K562 (cell line): Measurements from ENCODE around the gene GLIS2. TPM values are rescaled to one million over a fixed set of nuclear protein-coding genes. Genes with fewer than 3 reads are reported as not detected.

ENCODE experiments used
- ATAC-seq: fragments of 200-7000 bp; cut with Tn5 transposase; 3 replicates; pipeline ENCODE4 v1.9.1; 2020; ENCODE audit warnings: moderate library complexity
- BruUV-seq: library from RNA; stranded (reverse); fragments of 400-500 nt; replicated peaks from 2 replicates; lab custom pipeline; 2021; lab: Mats Ljungman, UMichigan
- CTCF ChIA-PET: fragments of 300-600 bp; formaldehyde crosslinking; extraction: SDS; loops from one replicate; lab custom pipeline; 2021; ENCODE audit warnings: low intra/inter-chr PET ratio; lab: Yijun Ruan, JAX
- POLR2A ChIA-PET: fragments of 300-600, 350-650 bp; sonication (Branson Sonifier 250); formaldehyde crosslinking; extraction: SDS; loops from one replicate; lab custom pipeline; 2021; ENCODE audit warnings: antibody characterized with exemption, inconsistent platforms; lab: Yijun Ruan, JAX
- DNase-seq, 4 experiments: peaks; one replicate each; pipeline versions ENCODE4 v3.0.0 to v3.0.0-alpha.2; 2011 to 2018; ENCODE audit warnings: low spot score in 3 of 4, mixed read lengths in 3 of 4; ENCODE audit errors: extremely low read depth in 1 of 4
- FAIRE-seq: peaks from 2 replicates; lab custom pipeline; 2011; peaks lifted over from hg19 to GRCh38; lab: Jason Lieb, UNC
- H2AFZ ChIP-seq: 2 replicates; pipeline ENCODE4 v1.6.0; 2011; ENCODE audit warnings: low read depth, low read length, control low read depth, inconsistent platforms
- H3K27ac ChIP-seq: fragments of 200-600 bp; 3 replicates; pipeline ENCODE4 v1.8.0; 2011; ENCODE audit warnings: low read depth, mild to moderate bottlenecking, control low read depth, inconsistent platforms, low read length, moderate library complexity, mixed read lengths; ENCODE audit errors: extremely low read depth
- H3K27me3 ChIP-seq, 2 experiments: fragments of 300-600 bp in 1 of 2; 2 replicates in 1 of 2; 3 replicates in 1 of 2; pipeline versions ENCODE4 v1.6.0 to v1.8.0; 2011; ENCODE audit warnings: inconsistent platforms in 2 of 2, low read length in 2 of 2, mild to moderate bottlenecking in 1 of 2, mixed read lengths in 1 of 2, moderate library complexity in 1 of 2; ENCODE audit not compliant: control insufficient read depth in 2 of 2, insufficient read depth in 2 of 2
- H3K36me3 ChIP-seq: fragments of 300-600 bp; 3 replicates; pipeline ENCODE4 v1.8.0; 2011; ENCODE audit warnings: mild to moderate bottlenecking, low read length, inconsistent platforms; ENCODE audit not compliant: control insufficient read depth, insufficient read depth
- H3K4me1 ChIP-seq, 2 experiments: fragments of 200-600 bp in 1 of 2; replicated peaks in 1 of 2; 2 replicates in 1 of 2; 3 replicates in 1 of 2; pipeline versions ENCODE4 v1.5.1 to v1.8.0; 2011; ENCODE audit warnings: inconsistent platforms in 2 of 2, low read length in 2 of 2, mild to moderate bottlenecking in 1 of 2, mixed read lengths in 1 of 2, moderate library complexity in 1 of 2; ENCODE audit not compliant: control insufficient read depth in 2 of 2, insufficient read depth in 2 of 2
- H3K4me2 ChIP-seq: 2 replicates; pipeline ENCODE4 v1.6.1; 2011; ENCODE audit warnings: low read length, control low read depth, inconsistent platforms, mixed read lengths; ENCODE audit not compliant: insufficient read depth
- H3K4me3 ChIP-seq: fragments of 200-600 bp; sonication (generic), shearing (Covaris generic); 2 replicates; pipeline ENCODE4 v1.5.1; 2016; ENCODE audit warnings: control low read depth, inconsistent platforms
- H3K79me2 ChIP-seq: fragments of 200-600 bp; 3 replicates; pipeline ENCODE4 v1.8.0; 2011; ENCODE audit warnings: low read length, inconsistent platforms; ENCODE audit not compliant: control insufficient read depth, insufficient read depth
- H3K9ac ChIP-seq, 2 experiments: 2 replicates each; pipeline versions ENCODE4 v1.6.0 to v1.6.1; 2011; ENCODE audit warnings: low read depth in 2 of 2, low read length in 2 of 2, control low read depth in 1 of 2, inconsistent platforms in 1 of 2, mild to moderate bottlenecking in 1 of 2, mixed read lengths in 1 of 2; ENCODE audit not compliant: insufficient read depth in 1 of 2
- H3K9me1 ChIP-seq: one replicate; pipeline ENCODE4 v1.6.0; 2011; ENCODE audit warnings: inconsistent platforms, mild to moderate bottlenecking, low read length, moderate library complexity; ENCODE audit not compliant: control insufficient read depth, insufficient read depth
- H3K9me3 ChIP-seq: replicated peaks from 2 replicates; pipeline ENCODE4 v1.5.1; 2011; ENCODE audit warnings: low read depth, low read length, inconsistent platforms; ENCODE audit not compliant: control insufficient read depth, insufficient read depth
- H4K20me1 ChIP-seq: replicated peaks from 2 replicates; pipeline ENCODE4 v1.6.1; 2011; ENCODE audit warnings: low read length, inconsistent platforms, mixed read lengths; ENCODE audit not compliant: control insufficient read depth, insufficient read depth
- CTCF ChIP-seq, 3 experiments: IDR thresholded peaks in 2 of 3; conservative IDR thresholded peaks in 1 of 3; 2 replicates each; pipeline ENCODE4 v1.5.1; 2011 to 2012; ENCODE audit warnings: low read length in 3 of 3, mild to moderate bottlenecking in 3 of 3, control low read depth in 2 of 3, improper control_type of control experiment in 1 of 3, inconsistent platforms in 1 of 3, low read depth in 1 of 3, mixed read lengths in 1 of 3, moderate library complexity in 1 of 3; ENCODE audit not compliant: insufficient read depth in 2 of 3
- ZBTB33 ChIP-seq: sonication (generic); formaldehyde crosslinking; IDR thresholded peaks from 2 replicates; pipeline ENCODE4 v1.8.1; 2023; ENCODE audit warnings: mild to moderate bottlenecking, missing genetic modification reagents
- ZC3H4 ChIP-seq: sonication (generic); formaldehyde crosslinking; IDR thresholded peaks from 2 replicates; pipeline ENCODE4 v1.9.0; 2021; ENCODE audit warnings: missing genetic modification reagents, borderline replicate concordance
- WGBS: fragments of 100-300 bp; shearing (Covaris generic); methylation state at CpG from one replicate; pipeline ENCODE4 v1.1.6; 2016; ENCODE audit warnings: low coverage, mixed read lengths; ENCODE audit not compliant: insufficient coverage; ENCODE audit errors: missing lambda C conversion rate; 5-methylcytosine and 5-hydroxymethylcytosine counted together
- in situ Hi-C: fragments of 300-500 bp; cut with MboI; formaldehyde crosslinking; loops from 4 replicates; pipeline ENCODE4 v1.15.0; 2018; ENCODE audit warnings: inconsistent platforms, mixed read lengths
- intact Hi-C: fragments of 100-400 bp; cut with micrococcal nuclease; formaldehyde crosslinking; loops from 2 replicates; pipeline ENCODE4 v1.14.2; 2022
- polyA plus RNA-seq, 8 experiments: library from polyadenylated mRNA; depleted of rRNA in 4 of 8; stranded (reverse) in 5 of 8; unstranded in 3 of 8; fragments of >200 nt; fragmentation: Nextera tagmentation in 2 of 8; fragmentation: Illumina TruSeq in 1 of 8; extraction: Ambion mirVana in 2 of 8; extraction: Trizol in 1 of 8; gene quantifications; 2 replicates each; pipeline versions ENCODE4 v1.2.1 to v1.2.3, GENCODE V29; 2011 to 2014; ENCODE audit warnings: inconsistent platforms in 1 of 8, missing spikeins in 1 of 8
- total RNA-seq, 7 experiments: library from RNA; depleted of rRNA in 6 of 7; stranded (reverse); fragments of >200 nt in 6 of 7; fragmentation: Illumina TruSeq in 2 of 7; extraction: Trizol in 2 of 7; gene quantifications; 2 replicates each; pipeline versions ENCODE4 v1.2.1 to v1.2.3, GENCODE V29; 2011 to 2021; ENCODE audit warnings: low replicate concordance in 1 of 7

GLIS2 gene
- total and polyA plus RNA-seq, 9 of the 15 experiments (the other 6 are each of a cell fraction or from before 2014, with no cell fraction given), result 0.10 to 9.0 (median 0.57) TPM

GRCh38 chr16:4309833-4310266 lies 6.0 kb upstream of the GLIS2 start:
- Histone ChIP-seq H2AFZ (peak overlapping the region; percentile 36; the same call in 1 of the 2 replicates), H3K36me3 (peaks cover 13% of the 10 kb centered on the region; the same call in 2 of the 3 replicates), H3K9ac (peak overlapping the region in 1 of 2 experiments; percentile 73; a peak in 3 of 4 replicates), H3K4me3 (no peak overlapping the region), H3K9me3 (no peaks in the 10 kb centered on the region), H3K79me2 (peaks cover 18% of the 10 kb centered on the region), H3K4me1 (peaks cover 13 to 51% of the 10 kb centered on the region in 2 experiments; a peak in 4 of 5 replicates), H4K20me1 (no peaks in the 10 kb centered on the region), H3K9me1 (peaks cover 3% of the 10 kb centered on the region), H3K27ac (no peak overlapping the region), H3K27me3 (no peaks in the 10 kb centered on the region), H3K4me2 (no peak overlapping the region)
- 57% methylated on average over 8 of the region's 11 CpGs for WGBS
- BruUV-seq, result no TSS peak
- intact Hi-C loops (no loop called here), in situ Hi-C loops (no loop called here)
- POLR2A ChIA-PET, result interaction anchor here (0.6 to 1.4 kb wide), 3 partner anchors 12 to 109 kb away, joined by 3 to 6 read pairs (median 3); no protein-coding TSS in a partner anchor
- DNase-seq, result no peak
- FAIRE-seq, result no peak
- CTCF ChIA-PET, result no interaction called here
- TF ChIP-seq ZBTB33 (CRISPR knock-in tag) (peak; percentile 60; the same call in 1 of the 2 replicates), ZC3H4 (CRISPR knock-in tag) (no peak), CTCF (IDR thresholded peaks at IDR 0.05 in 2 of 3, conservative IDR thresholded peaks at IDR 0.05 in 1 of 3; ENCODE audit: insufficient read depth in 2 of 3, low read depth in 1 of 3, low read length in 3 of 3) (peak in 2 of 3 experiments; percentile 15 to 34; a peak in 3 of 6 replicates)
- no peak for ATAC-seq
